PFSK-1 (cell line): ENCODE data around the gene ACSL5.

Experiments used
- FOXP2 ChIP-seq: optimal IDR thresholded peaks from 2 replicates; pipeline ENCODE3; 2011; ENCODE audit warnings: borderline replicate concordance, control low read depth, inconsistent platforms; ENCODE audit not compliant: insufficient read depth; ENCODE audit errors: extremely low read length, extremely low read depth
- POLR2AphosphoS5 ChIP-seq: IDR thresholded peaks from 2 replicates; pipeline ENCODE4 v1.6.1; 2012; ENCODE audit warnings: low read depth, mild to moderate bottlenecking, control low read depth, low read length, moderate library complexity
- REST ChIP-seq, 2 experiments: IDR thresholded peaks; 2 replicates each; pipeline versions ENCODE4 v1.6.1 to v1.8.0; 2011 to 2012; ENCODE audit warnings: low read depth in 2 of 2, low read length in 2 of 2, control low read depth in 1 of 2, inconsistent platforms in 1 of 2, mild to moderate bottlenecking in 1 of 2, moderate library complexity in 1 of 2; ENCODE audit not compliant: insufficient read depth in 1 of 2
- SIN3A ChIP-seq: IDR thresholded peaks from 2 replicates; pipeline ENCODE4 v1.6.1; 2012; ENCODE audit warnings: mild to moderate bottlenecking, low read length, moderate library complexity, borderline replicate concordance; ENCODE audit not compliant: insufficient read depth
- TAF1 ChIP-seq: IDR thresholded peaks from 2 replicates; pipeline ENCODE4 v1.6.1; 2012; ENCODE audit warnings: low read length, control low read depth, borderline replicate concordance; ENCODE audit not compliant: insufficient read depth

Gene ACSL5

GRCh38 chr10:112454910-112455779, 81.2 kb downstream of the ACSL5 start:
- TF ChIP-seq SIN3A (no peak), REST (IDR thresholded peaks at IDR 0.05; ENCODE audit: insufficient read depth in 1 of 2, low read depth in 2 of 2, low read length in 2 of 2) (no peak)

GRCh38 chr10:112456533-112456932, 82.6 kb downstream of the ACSL5 start:
- TF ChIP-seq POLR2AphosphoS5 (no peak), REST (IDR thresholded peaks at IDR 0.05; ENCODE audit: insufficient read depth in 1 of 2, low read depth in 2 of 2, low read length in 2 of 2) (no peak), TAF1 (no peak), SIN3A (no peak), FOXP2 (no peak)

- TF ChIP-seq SIN3A, result no peak
- no peak for TF ChIP-seq POLR2AphosphoS5
- TF ChIP-seq TAF1, result no peak
- TF ChIP-seq REST (IDR thresholded peaks at IDR 0.05; ENCODE audit: insufficient read depth in 1 of 2, low read depth in 2 of 2, low read length in 2 of 2), result no peak
- TF ChIP-seq FOXP2, result no peak
Measured at GRCh38 chr10:112460366-112460765, 86.5 kb downstream of the ACSL5 start.

GRCh38 chr10:112461029-112461887, 87.3 kb downstream of the ACSL5 start:
- TF ChIP-seq FOXP2 (no peak), TAF1 (no peak), REST (IDR thresholded peaks at IDR 0.05; ENCODE audit: insufficient read depth in 1 of 2, low read depth in 2 of 2, low read length in 2 of 2) (no peak), POLR2AphosphoS5 (no peak), SIN3A (no peak)
